HL-60/S4 treated with phorbol 12-myristate 13-acetate at 8.2 ng/mL for 4 days and 3 days (cell line): ENCODE measurements around the gene MPP2.

Source experiments
- in situ Hi-C: fragments of 300-500 bp; cut with MboI; formaldehyde crosslinking; loops from 2 replicates; pipeline ENCODE4 v1.15.0; 2022; ENCODE audit warnings: low sequenced_read_pairs

MPP2 gene

DNA sequence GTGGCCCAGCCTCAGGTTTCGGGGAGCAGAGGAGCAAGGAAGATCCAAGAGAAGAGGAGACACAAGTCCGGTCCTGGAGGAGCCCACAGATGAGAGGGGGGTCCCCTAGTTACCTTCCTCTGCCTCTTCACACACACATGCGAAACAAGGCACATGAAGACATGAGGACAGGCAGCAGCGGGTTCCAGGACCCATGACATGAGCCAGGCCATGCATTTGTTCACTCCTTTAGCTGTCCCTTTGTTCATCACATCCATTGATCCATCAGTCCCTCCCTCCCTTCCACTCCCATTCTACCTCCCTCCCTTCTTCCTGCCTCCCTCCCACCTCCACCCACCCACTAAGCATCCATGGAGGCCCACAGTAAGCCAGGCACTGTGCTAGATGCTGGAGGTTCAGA, 25.6 kb upstream of the MPP2 start:
- in situ Hi-C loops = loop anchor here (25.0 kb wide), 1 partner anchor 229 kb away; the partner anchor contains the start of gene ASB16

DNA sequence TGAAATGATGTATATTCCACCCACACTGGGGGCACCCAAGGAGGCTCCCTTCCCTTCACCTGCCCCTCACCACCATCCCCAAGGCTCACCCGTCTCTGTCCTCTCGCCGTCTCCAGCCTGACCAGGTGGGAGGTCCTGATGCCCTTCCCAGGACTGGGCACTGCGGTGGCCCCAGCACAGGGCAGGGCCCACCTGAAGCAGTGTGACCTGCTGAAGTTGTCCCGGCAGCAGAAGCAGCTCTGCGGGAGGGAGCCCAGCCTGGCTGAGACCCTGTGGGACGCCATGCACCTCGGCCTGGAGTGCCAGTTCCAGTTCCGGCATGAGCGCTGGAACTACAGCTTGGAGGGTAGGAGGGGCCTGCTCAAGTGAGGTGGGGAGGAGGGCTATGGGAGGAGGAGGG, 25.0 kb upstream of the MPP2 start:
- in situ Hi-C loops = loop anchor here (25.0 kb wide), 1 partner anchor 230 kb away; the partner anchor contains the start of gene ASB16

DNA sequence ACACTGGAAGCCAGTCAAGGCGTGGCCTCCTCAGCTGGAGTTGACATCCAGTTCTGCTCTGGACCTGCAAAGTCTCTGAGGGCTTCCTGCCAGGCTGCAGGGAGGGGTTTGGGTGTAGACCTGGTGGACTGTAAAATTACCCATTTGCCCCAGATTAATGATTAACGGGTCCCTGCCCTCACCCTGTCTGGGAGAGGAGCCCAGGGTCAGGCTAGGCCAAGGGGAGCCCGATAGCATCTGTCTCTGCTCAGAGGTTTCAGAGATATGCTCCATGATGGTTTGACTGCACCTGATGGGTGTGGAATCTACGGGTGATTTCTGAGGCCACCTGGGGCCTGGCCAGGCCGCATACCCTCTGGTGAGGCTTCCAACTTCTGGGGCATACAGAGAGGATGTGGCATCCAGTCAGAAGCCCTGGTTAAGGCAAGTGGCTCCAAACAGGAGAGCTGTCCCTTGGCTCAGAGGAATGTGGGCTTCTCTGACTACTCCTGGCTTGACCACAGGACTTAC, 23.8 kb upstream of the MPP2 start:
- in situ Hi-C loops = loop anchor here (25.0 kb wide), 1 partner anchor 231 kb away; the partner anchor contains the start of gene ASB16

GRCh38 chr17:43928609-43929008, 21.3 kb upstream of the MPP2 start:
- in situ Hi-C loops = loop anchor here (25.0 kb wide), 1 partner anchor 234 kb away; the partner anchor contains the start of gene ASB16

DNA sequence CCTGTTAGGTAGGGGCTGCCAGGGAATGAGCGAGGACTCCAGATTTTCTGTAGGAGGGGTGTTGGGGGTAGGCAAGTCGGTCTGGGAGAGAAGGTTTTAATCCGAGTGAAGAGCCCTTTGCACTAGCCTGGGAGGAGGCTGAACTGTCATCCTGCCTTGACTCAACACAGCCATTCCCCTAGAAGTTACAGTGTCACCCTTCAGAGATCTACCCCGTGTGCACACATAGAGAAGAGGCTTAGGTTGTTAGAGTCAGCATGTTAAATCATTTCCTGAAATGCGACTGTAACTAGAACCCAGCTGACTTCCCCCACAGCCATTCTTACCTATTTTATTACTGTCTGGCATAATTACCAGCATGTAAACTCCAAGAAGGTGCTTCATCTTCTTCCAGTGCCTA, 20.6 kb upstream of the MPP2 start:
- in situ Hi-C loops = loop anchor here (25.0 kb wide), 1 partner anchor 234 kb away; the partner anchor contains the start of gene ASB16

- in situ Hi-C loops = loop anchor here (25.0 kb wide), 1 partner anchor 235 kb away; the partner anchor contains the start of gene ASB16
These were observed 19.9 kb upstream of the MPP2 start for GRCh38 chr17:43927060-43927864.

GRCh38 chr17:43924558-43924957, 17.2 kb upstream of the MPP2 start:
- in situ Hi-C loops = no loop called here

GRCh38 chr17:43920500-43921095, 13.3 kb upstream of the MPP2 start:
- in situ Hi-C loops = no loop called here

DNA sequence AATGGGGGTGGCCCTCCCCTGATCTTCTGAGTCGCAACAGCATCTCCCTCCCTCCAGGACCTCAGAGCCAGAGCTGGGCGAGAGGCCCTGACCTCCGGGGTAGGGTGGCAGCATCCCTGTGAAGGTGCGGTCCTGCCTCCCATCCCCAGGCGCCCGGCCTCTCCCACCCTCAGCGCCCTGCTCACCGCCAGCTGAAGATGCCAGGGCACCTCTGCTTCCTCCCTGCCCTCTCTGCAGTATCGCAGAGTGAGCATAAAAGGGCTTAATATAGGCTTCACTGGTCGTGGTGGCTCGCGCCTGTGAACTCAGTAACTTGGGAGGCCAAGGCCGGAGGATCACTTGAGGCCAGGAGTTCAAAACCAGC, 10.7 kb upstream of the MPP2 start:
- in situ Hi-C loops = no loop called here

- in situ Hi-C loops = no loop called here
These were observed 10.2 kb upstream of the MPP2 start for GRCh38 chr17:43917348-43918025.

GRCh38 chr17:43917016-43917347, 9.6 kb upstream of the MPP2 start:
- in situ Hi-C loops = no loop called here

DNA sequence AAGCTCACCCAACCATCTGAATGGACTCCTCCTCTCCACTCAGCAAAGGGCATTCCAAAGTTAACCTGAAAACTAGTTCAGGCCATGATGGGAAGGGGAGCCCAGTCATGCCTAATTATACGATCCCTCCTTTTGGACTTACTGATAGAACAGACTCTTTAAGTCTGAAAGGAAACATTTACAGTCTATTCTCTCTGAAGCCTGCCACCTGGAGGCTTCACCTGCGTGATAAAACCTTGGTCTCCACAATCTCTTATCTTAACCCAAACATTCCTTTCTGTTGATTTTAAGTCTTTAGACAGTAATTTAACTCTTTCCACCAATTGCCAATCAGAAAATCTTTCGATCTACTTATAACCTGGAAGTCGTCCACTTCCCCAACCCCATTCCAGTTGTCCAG, 9.0 kb upstream of the MPP2 start:
- in situ Hi-C loops = no loop called here

GRCh38 chr17:43915559-43915958, 8.2 kb upstream of the MPP2 start:
- in situ Hi-C loops = no loop called here

DNA sequence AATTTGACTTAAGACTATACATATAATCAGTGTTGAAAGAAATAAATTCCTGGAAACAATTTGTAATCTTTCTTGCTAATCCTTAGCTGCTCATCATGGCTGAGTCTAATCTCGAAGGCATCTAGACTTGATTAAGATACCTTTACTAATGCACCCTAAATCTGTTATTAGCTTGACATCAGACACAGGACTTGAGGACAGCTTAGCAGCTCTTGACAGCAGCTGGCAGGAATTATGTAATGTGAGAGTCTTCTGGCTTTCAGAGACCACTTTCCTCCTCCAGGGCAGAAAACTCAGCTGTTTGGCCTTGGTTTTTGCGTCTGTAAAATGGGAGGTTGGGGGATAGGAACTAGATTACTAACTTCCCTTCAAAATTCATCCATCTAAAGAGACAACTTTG, 7.1 kb upstream of the MPP2 start:
- in situ Hi-C loops = no loop called here

- in situ Hi-C loops = no loop called here
These were observed 6.2 kb upstream of the MPP2 start for GRCh38 chr17:43913584-43913983.

DNA sequence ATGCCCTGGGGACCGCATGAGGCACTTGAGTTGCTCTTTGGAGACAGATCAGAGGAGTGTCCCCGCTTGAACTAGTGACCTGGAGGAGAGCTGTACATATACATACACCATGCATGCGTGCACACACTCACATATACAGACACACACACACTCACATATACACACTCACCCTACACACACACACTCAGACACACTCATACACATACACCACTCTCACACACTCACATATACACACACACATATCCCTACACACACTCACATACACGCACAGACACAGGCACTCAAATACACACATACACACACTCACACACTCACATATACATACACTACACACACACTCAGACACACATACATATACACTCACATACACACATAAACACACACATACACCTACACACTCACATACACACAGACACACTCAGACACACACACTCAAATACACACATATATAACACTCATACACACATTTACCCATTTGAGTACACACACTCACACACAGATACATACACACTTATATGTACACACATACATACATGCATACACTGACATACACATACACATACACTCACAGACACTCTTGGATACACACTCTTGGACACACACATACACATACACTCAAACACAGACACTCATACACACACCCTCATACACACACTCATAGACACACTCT, 5.4 kb upstream of the MPP2 start:
- in situ Hi-C loops = no loop called here

- in situ Hi-C loops = no loop called here
These were observed 4.6 kb upstream of the MPP2 start for GRCh38 chr17:43911904-43912303.

- in situ Hi-C loops = no loop called here
These were observed 2.3 kb upstream of the MPP2 start for GRCh38 chr17:43909537-43910231.

GRCh38 chr17:43907998-43908721, 824 bp upstream of the MPP2 start:
- in situ Hi-C loops = no loop called here

DNA sequence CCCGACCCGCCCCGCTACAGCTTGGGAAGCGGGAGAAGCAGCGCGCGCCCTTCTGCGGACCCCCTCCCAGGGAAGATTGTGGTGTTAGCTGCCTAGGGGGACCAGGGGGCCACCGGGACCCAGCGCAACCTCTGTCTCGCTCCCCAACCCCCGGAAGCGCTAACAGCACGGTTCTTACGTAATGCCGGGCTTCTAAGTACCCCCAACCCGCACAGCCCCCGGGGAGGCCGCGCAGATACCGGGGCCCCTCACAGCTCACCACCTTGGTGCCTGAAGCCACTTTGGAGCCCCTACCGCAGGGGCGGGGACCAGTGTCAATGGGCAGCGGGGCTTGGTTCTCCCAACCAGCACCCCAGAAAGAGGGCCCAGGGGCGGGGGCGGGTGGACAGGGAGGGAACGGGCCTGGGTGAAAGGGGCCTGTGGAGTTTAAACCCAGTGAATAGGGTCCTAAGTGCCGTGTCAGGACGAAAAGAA, 348 bp downstream of the MPP2 start:
- in situ Hi-C loops = no loop called here
